SW 1271 (cell line): ENCODE results near the gene MRFAP1.
"Not testable (repeated sequence)": the region's sequence is repeated elsewhere in the genome, so short reads cannot be mapped to it uniquely, and the experiment has no call there.

Source experiments
- DNase-seq, 2 experiments: peaks; one replicate each; lab custom pipeline; 2025; lab: John Stamatoyannopoulos, UW

Gene MRFAP1

GRCh38 chr4:6610856-6611430 lies 29.5 kb upstream of the MRFAP1 start:
- no peak for DNase-seq

GRCh38 chr4:6612961-6613675 lies 27.4 kb upstream of the MRFAP1 start:
- no peak for DNase-seq

- no peak for DNase-seq
Observed at GRCh38 chr4:6613676-6614651, 26.5 kb upstream of the MRFAP1 start.

- DNase-seq, result no peak
Observed at GRCh38 chr4:6614701-6615230, 25.7 kb upstream of the MRFAP1 start.

- DNase-seq, result no peak
Observed at GRCh38 chr4:6616087-6616995, 24.1 kb upstream of the MRFAP1 start.

- DNase-seq, result no peak
Observed at GRCh38 chr4:6617246-6617645, 23.2 kb upstream of the MRFAP1 start.

- DNase-seq, result no peak
Observed at GRCh38 chr4:6618386-6619115, 21.9 kb upstream of the MRFAP1 start.

- no peak for DNase-seq
Observed at GRCh38 chr4:6619116-6619465, 21.4 kb upstream of the MRFAP1 start.

- no peak for DNase-seq
Observed at GRCh38 chr4:6619466-6620255, 20.8 kb upstream of the MRFAP1 start.

- DNase-seq, result no peak
Observed at GRCh38 chr4:6620296-6620695, 20.2 kb upstream of the MRFAP1 start.

- no peak for DNase-seq
Observed at GRCh38 chr4:6620891-6621555, 19.5 kb upstream of the MRFAP1 start.

GRCh38 chr4:6621556-6621927 lies 18.9 kb upstream of the MRFAP1 start:
- DNase-seq, result no peak

- no peak for DNase-seq
Observed at GRCh38 chr4:6622744-6623143, 17.7 kb upstream of the MRFAP1 start.

GRCh38 chr4:6625256-6625655 lies 15.2 kb upstream of the MRFAP1 start:
- no peak for DNase-seq

- DNase-seq, result no peak
Observed at GRCh38 chr4:6626066-6626465, 14.4 kb upstream of the MRFAP1 start.

GRCh38 chr4:6627832-6628231 lies 12.7 kb upstream of the MRFAP1 start:
- DNase-seq, result no peak

- DNase-seq, result not testable (repeated sequence)
Observed at GRCh38 chr4:6628484-6628883, 12.0 kb upstream of the MRFAP1 start.

GRCh38 chr4:6632125-6632524 lies 8.4 kb upstream of the MRFAP1 start:
- no peak for DNase-seq

GRCh38 chr4:6633091-6633906 lies 7.2 kb upstream of the MRFAP1 start:
- DNase-seq, result no peak
